T follicular helper cell (primary cell): ENCODE data around the gene RNF217.

Experiments
- DNase-seq: peaks from one replicate; pipeline ENCODE4 v3.0.0-alpha.2; 2020; ENCODE audit warnings: low read depth

Gene RNF217

DNA sequence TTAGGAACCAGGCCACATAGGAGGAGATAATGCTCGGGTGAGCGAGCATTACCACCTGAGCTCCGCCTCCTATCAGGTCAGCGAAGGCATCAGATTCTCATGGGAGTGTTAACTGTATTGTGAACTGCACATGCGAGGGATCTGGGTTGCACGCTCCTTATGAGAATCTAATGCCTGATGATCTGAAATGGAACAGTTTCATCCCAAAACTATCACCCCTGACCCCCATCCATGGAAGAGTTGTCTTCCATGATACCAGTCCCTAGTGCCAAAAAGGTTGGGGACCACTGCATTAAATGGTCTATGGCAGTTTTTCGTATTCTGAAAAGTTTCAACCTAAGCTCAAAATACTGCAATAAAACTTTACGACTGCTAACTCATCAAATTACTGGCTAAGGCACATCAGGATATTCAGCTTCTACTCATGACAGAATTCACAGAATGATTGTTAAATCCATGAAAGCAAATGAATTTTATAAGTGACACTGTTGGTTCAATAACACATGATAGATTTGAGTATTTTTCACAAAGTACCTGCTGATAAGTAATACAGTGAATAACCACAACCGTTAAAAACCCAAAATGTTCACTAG is 25.9 kb downstream of the RNF217 start:
- DNase-seq: no peak

DNA sequence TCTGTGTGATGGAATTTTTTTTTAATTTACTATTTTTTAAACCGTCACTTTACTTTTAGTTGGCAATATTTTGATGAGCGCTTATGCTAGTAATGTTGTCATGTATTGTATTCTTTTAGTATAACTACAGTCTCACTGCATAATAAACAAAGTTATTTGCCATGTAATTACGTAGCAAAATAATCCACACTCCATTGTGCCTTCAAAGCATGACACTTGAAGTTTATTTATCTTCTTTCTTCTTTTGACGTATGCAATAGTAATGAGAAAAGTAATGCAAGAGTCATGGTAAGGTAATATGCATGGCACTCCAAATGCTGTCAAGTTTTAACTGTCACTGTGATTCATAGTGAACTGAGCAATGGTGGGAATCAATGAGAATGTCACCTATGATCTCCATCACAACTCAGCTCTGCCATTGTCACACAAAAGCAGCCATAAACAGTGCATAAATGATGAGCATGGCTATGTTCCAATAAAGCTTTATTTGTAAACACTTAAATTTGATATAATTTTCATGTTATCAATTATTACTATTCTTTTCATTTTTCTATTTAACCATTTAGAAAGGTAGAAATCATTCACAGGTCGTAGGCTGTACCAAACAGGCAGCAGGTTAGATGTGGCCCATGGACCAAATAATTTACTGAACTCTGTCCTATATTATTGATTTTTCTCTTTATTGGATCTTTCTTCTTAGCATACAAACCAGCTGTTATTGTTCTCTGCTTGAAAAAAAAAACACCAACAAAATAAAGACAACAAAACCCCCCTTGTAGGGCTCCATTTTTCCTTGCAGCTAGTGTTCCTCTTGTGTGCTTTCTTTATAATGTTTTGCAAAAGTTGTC is 27.1 kb downstream of the RNF217 start:
- no peak for DNase-seq

DNA sequence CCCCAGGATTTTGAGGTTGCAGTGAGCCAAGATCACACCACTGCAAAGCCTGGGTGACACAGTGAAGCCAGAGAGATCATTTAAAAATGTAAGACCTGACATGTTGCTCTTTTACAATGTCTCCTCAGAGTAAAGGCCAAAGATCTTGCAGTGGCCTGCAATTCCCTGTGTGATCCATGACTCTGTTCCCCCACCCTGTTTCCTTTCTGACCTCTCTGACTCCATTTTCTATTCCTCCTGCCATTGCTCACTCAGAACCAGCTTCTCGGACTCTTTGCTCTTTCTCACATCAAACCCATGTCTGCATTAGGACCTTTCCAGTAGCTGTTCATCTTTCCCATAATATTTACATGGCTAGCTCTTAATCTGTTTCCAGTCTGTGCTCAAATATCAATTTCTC is 28.8 kb downstream of the RNF217 start:
- no peak for DNase-seq

DNA sequence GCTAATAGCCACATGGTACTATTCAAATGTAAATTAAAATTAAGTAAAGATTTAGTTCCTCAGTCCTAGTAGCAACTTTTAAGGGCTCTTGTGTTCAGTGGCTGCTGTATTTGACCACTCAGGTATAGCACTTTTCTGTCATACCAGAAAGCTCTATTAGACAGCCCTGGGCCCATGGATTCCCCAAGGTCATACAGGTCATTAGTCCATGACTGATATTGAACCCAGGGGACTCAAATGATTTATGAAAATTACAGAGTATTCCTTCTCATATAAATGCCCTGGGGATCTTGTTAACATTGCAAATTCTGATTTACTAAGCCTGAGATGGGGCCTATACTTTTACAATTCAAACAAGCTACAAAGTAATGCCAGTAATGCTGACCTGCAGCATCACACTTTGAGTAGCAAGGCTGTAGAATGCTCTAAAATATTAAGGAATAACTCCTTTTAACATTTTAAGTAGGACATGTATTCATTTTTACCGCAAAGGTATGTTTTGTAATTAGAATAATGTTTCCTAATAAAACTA is 29.6 kb downstream of the RNF217 start:
- no peak for DNase-seq

DNA sequence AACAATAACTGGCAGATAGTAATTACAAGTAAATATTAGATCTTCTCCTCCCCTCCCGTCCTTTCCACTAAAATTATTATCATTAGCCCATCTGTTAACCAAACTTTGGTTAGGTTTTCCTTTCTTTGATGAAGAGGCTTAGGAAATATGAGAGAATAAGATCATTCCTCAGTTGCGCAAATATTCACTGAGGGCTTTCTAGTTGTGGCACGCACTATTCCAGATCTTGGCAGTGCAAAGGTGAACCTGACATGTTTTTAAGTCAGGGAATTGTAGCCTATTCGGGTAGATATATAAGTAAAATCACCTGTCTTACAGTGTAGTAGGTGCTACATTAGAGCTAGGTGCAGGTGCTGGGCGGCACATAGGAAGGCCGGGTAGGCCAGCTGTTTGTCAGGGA is 31.1 kb downstream of the RNF217 start:
- DNase-seq: no peak

DNA sequence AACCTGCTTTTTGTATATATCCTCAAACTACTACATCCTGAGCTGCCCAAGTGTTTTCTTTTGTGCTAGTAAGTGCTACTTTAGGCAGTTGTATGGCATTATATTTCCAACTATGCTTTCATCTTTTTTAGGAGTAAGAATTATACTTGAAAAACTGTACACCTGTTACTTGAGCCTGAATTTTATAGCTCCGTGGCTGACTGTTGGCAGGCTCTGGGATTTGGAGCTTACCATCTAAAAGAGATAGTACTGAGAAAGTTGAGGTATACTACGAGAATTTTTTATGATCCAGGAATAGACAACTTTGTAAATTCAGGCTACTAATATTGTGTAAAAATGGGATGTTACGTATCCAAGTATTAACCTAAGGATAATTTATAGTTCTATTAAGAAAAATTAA is 32.4 kb downstream of the RNF217 start:
- no peak for DNase-seq

DNA sequence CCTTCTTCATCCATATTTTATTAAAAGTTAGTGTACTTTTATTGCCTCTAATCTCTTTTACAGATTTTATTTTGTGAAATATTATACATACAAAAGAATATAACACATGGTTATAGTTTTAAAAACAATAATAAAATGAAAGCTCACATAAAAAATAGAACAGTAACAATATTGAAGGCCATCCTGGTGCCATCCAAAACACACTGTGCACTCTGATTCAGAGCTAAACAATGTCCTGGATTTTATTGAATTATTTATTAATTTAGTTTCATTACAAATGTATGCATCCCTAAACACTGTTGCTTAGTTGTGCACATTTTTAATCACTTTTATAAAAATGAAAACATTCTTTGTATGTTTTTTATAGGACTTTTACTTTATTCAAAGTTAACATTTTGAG is 32.9 kb downstream of the RNF217 start:
- no peak for DNase-seq

DNA sequence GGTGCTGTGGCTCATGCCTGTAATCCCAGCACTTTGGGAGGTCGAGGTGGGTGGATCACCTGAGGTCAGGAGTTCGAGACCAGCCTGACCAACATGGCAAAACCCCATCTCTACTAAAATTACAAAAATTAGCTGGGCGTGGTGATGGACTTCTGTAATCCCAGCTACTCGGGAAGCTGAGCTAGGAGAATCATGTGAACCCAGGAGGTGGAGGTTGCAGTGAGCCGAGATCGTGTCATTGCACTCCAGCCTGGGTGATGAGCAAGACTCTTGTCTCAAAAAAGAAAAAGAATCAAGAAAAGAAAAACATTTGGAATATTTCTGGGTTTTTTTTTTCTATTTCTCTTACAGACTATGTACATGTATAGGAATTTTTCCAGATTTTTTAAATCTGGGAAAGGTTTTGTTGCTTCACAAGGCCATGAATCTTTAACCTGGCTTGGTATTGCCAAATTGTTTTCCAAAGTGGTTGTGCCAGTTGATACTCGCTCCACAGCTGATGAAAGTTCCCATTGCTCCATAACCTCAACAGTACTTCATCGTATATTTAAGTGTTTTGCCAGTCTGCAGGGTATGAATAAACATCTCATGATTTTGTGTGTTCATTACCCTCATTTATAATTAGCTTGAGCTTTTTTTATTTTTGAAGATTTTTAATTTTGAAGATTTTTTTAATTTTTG is 33.5 kb downstream of the RNF217 start:
- DNase-seq: no peak

DNA sequence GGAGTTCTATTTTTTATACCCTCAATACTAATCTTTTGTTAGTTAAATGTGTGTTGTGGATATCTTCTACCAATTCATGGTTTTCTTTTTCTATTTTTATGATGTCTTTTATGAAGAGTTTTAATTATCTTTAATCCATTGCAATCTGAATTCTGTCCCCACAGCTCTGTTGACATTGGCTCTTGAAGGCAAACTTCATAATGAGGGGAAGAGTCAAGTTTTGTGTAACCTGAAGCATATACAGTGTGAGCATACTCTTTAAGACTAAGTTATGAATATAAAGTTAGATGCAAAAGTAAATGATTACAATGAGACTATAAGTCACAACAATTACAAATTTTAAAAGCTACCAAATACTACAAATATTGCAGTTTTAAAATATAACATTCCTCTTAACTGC is 34.2 kb downstream of the RNF217 start:
- no peak for DNase-seq

DNA sequence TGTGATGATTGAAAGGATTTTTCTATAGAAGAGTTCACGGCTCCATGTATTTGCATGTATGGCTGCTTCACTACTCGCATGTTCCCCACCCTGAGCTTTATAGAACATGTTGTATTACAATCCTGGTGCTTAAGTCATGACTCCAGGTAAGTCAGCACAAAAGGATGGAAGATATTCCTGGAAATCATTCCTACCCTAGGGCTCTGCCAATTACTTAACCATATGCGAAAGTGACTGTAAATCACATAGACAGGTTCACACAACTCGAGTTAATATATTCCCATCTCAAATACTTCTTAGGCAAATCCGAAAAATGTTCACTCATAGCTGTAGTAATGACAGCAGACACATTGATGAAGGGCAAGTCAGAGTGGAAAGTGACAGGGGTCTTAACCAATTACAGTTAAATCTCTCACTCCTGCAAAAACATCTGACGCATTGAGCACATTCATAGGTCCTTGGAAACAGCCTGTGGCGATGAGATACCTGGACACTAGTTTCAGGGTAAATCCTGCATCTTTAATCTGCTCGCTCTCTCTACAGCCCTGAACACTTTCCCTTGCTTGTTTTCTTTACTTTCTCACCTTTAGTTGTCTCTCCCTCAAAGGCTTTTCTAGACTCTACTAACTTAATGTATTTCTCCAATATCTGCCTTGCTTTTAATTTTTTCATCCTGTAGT is 35.1 kb downstream of the RNF217 start:
- DNase-seq: no peak

DNA sequence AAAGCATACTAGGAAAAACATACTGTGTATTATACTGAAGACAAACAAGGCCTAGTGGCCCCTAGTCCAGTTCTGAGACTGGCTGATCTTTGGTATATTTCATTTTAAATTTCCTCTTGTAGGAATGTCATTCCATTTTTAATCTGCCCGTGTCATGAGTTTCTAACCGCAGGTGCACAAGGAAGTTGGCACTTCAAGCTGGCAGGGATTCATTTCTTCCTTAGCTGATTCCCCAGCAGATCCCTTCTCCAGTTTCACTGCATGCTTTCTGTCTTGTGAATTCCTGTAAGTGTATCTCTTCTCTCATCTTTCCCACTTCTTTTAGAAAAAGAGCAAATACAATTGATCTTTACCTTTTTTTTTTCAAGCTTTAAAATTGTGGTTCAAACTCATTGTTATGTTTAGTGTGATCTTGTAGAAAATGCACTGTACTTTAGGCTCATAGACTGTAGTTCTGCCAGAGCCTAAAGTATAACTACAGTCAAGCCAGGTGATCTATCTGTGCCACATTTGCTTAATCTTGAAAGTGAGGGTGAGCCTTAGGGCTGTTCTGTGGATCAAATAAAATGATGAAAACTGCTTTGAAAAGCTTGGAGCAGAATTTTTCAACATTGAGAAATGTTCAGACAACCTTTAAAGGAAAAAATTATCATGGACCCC is 37.0 kb downstream of the RNF217 start:
- no peak for DNase-seq

DNA sequence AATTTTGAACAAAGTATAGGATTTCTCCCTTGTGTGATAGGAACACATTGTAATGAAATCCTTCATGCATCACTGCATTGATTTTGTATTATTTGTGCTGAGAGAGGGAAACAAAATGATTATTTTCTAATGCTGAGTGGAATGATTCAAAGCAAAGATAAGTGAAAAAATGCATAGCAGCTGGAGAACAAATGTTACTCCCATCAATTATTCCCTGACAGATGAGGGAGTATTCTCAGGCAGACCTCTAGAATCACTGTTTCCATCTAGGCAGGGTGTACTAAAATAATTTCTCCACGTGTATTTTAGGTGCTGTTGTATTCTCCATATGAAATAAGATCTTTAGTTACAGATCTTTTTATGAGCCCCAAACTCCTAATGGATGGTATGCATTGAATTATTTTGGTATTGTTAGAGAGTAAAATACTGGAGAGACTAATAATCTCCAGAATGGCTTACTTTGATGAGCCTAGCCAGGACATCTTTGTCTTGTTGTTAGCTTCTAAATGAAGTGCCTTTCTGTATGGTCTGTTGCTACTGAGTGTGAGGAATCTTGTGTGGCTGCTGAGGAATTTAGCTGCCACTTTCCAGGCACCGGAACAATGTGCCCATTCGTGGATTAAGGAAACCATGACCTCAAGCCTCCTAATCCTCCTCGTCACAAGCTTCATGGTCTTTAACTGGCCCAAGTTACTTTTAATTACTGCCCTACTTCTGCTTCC is 39.6 kb downstream of the RNF217 start:
- no peak for DNase-seq

DNA sequence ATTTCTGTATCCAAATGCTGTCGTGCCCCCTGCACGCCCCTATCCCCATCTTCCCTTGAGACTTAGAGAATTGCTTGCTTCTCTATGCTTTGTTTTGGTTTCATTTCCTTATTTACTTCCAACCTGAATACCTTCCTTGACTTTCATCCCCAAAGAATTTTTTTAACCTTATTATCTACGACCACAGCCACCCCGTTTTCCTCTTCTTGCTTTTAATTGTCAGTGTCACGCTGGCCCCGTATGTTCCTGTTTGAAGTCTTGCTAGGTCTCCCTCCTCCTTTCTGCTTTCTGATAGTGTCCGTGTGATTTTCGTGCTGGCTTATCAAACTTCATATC is 40.1 kb downstream of the RNF217 start:
- no peak for DNase-seq

DNA sequence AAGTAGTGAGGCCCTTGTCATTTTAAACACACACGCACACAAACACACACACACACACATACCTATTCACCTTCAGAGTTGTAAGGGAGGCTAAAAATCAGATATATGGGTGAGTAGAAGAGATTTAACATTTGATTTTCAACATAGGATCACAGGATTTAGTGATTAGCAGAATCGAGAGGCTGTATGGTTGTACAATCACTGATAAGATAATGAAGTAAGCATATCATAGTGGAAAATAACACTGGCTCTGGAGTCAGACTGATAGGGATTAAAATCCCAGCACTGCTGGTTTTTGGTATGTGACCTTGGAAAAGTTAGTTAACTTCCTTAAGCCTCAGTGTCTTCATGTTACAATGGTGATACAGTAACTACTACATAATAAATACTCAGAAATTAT is 40.8 kb downstream of the RNF217 start:
- no peak for DNase-seq

DNA sequence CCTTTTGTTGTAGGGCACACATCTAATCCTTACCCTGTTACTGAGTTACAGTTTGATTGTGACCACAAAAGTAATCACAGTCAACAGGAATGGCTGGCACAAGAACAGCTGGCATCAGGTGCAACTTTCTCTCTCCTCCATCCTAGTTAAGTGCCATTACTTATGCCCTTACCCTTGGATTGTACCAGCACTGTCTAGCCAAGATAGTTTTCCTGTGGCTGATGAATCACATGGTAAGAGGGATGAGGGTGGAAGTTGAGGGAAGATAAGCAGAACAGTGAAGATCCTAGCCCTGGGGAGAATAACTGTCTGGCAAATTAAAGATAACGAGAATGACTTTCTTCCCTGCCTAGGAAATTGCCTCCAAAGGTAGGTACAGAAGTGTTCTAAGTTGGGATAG is 42.0 kb downstream of the RNF217 start:
- DNase-seq: no peak

DNA sequence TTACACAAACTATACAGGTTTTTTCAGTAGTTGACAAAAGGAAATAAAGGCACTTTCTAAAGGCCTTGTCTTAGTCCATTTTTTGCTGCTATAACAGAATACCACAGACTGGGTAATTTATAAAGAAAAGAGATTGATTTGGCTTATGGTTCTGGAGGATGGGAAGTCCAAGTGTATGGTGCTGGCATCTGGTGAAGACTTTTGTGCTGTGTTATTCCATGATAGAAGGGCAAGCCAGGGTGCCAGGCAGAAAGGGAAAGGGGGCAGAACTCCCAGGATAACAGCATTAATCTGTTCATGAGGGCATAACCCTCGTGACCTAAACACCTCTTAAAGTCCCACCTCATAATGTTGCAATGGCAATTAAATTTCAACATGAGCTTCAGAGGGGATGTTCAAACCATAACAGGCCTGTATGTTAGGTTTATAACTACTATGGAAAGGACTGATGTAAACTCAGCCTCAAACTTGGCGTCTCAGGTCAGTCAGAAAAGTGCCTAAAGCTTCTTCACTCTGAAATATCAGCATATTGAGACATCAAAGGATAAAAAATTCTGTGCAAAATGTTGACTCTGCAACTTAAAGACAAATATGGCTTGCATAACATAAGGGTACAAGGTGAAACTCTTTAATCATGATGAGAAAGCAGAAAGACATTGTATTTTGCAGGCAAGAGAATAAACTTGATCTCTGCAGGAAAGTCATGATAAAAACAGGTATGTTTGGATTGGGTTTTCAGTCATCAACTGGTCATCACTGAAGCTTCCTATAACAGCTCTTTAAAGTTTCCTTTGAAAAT is 42.8 kb downstream of the RNF217 start:
- DNase-seq: no peak

DNA sequence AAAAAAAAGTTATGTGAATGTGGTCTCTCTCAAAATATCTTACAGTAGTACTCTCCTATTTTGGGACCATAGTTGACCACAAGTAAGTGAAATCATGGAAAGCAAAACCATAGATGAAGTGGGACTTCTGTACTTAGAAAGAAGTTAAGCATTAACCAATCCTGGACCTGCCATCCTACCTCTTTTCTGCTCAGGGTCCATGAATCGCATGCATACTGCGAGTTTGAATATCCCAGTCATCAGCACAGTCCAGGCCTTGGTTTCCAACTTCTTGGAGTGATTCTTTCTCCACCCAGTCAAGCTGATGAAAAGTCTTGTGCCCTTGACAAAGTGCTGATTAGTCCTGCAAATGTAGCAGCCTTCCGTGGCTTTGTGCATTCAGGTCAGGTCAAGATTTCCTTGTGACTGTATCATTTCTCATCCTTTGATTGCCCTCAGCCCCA is 46.0 kb downstream of the RNF217 start:
- DNase-seq: no peak

DNA sequence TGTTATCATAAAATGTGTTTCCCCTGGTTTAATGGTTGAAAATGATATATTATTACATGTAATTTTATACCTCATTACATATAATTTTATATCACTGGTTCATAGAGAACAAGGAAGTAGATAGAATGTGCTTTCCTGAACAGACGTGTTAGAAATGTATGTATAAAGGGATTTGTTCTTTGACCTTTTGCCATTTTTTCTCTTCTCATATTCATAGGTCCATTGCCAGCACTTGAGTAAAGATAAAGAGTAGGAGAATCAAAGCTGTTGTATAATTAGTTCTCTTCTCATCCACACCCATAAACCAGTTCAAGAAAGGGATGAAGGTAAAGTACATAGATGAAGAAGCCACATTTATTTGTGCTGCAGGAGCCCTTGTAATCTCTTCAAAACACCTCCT is 46.7 kb downstream of the RNF217 start:
- DNase-seq: no peak

DNA sequence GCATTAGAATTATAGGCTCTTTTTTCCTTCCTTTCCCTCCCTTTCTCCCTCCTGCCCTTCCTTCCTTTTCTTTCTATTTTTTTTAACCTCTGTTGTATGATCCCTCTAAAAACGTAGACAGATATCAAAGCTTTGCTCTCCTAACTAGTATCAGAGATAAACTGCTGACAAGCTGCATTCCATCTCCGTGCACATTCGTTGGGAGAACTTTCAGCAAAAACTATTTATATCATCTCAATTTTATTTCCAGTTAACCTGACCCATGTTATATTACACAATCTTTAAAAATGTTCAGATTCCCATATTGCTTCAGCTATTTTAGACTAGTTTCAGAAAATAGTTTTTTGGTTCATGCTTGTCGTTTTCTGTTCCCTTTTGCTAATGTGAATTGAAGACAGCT is 47.3 kb downstream of the RNF217 start:
- no peak for DNase-seq

DNA sequence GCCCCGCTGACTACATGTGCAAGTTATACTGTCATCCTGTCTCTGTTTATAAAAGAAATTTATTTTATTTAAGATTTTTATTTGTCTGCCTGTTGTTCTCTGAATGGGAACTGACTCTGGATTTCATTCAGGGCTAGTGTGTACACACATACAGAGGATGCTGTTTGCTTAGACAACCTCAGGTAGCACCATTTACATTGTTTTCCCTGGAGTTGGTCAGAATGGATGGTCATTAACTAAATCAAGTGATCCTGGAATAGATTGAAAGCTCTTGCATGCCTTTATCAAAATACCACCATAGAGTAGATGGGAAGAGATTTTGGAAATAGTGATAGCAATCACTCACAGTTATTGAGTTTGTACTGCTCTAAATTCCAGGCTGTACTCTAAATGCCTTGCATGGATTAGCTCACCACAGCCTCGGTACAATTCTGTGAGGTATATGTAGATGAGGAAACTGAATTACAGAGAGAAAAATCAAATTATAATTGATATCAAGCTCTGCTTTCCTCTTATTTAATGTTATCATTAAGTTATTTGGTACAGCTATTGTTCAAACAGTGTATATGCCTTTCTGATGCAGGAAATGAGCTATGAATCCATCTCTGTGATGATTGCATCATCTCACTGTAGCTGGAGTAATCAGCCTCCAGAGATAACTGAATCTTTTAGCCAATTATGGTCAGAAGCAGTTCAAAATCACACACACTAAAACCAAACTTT is 51.9 kb downstream of the RNF217 start:
- DNase-seq: no peak
